HG03025 (cell line): ENCODE results near the gene KPTN.
"Not testable (repeated sequence)": the region's sequence is repeated elsewhere in the genome, so short reads cannot be mapped to it uniquely, and the experiment has no call there.

ENCODE experiments used
- ATAC-seq: cut with Tn5 transposase; IDR thresholded peaks from one replicate; pipeline ENCODE4 v1.9.1; 2021; ENCODE audit warnings: mild to moderate bottlenecking, moderate library complexity; ENCODE audit not compliant: unreplicated experiment, low FRiP score

KPTN gene

DNA sequence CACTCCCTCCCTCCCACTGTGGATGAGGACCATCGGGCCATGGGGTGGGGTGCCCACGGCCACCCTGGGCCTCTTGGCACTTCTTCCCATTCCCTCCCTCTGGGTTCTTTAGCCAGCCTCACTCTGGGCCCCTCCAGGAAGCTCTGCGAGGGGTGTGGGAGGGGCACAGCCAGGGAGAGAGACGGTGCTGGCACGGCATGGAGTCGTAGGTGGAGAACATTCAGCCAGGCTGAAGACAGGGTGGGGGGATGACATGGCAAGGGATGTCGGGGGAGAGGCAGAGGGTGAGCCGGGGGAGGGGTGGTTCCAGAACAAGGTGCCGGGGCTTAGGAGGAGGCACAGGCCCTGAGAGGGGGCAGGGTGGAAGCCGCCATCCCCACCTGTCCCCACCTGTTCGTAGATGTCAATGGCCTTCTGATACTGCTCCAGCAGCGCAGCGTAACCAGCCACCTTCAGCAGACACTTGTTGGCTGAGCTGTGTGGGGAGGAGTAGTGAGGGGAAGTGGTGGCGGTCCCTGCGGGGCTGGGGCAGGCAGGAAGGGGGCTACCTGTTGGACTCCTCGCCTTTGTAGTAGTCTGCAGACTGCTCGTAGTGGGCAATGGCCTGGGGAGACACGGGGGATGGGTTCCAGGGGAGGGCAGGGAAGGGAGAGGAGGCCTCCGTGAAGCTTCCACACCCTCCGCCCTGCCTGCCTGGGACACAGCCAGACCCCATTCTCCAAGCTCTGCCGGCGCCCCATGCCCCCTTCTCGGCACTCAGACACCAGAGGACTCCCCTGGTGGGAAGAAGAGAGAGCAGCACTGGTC lies 8.8 kb upstream of the KPTN start:
- no peak for ATAC-seq

DNA sequence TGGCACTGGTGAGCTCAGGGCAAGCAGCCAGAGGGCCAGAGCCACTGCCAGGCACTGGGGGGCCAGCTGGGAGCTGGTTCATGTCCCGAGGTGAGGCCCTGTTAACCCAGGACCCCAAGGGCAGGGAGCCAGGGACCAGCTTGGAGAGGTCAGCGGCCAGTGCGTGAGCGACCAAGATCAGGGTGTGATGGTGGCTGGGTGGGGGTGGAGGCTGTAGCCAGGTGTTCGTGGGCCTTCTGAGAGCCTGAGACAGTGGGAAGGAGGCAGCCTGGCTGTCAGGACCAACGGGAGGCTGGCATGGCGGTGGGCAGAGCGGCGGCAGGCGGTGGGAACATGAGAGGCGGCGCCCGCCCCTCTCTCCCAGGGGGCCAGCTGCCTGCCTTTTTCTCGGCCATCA lies 8.1 kb upstream of the KPTN start:
- no peak for ATAC-seq

DNA sequence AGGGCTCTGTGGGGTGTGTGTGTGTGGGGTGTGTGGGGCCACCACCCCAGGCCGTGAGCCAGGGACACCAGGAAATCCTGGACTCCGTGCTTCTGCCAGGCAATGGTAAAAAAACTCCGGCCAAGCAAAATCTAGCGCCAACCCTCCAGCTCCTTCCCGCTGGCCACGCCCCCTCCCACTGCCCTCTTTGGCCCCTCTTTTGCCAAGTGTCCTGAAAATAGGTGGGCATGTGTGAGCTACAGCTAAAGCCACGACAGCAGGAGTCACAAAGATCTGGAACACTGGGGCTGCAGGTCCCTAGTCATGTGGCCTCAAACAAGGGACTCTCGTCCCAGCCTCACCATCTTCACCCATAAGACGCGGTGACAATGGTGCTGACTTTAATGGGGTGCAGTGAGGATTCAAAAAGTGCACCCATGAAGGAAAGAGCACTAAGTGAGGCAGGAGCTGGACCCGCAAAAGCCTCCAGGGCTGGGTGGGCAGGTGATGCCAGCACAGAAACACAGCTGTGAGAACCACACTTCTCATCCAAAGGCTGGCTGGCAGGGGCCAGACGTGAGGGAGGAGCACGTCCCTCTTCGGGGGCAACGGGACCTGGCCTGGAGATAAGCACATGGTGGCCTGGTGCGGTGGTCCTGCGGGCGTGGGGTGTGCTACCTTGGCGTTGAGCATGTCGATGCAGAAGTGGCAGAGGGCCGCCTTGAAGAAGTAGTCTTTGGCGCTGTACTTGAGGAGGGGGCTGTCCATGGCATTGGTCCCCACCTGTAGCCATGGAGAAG lies 7.5 kb upstream of the KPTN start:
- ATAC-seq: no peak

DNA sequence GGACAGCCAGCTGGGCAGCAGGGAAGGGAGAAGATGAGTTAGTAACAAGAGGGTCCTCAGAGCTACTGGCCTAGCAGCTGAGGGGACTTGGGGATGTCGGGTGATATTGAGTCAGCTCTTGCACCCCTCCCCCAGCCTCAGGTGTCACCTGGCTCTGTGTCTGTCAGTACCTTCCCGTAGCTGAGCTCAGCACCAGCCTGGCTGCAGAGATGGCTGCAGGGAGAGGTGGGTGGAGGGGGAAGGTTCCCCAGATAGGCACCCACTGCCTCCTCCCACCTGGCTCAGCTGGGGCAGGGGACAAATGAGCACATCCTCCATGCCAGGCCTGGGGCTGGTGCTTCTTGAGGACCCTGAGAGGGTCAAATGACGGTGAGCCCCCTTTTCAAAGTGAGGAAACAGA lies 6.8 kb upstream of the KPTN start:
- ATAC-seq: no peak

DNA sequence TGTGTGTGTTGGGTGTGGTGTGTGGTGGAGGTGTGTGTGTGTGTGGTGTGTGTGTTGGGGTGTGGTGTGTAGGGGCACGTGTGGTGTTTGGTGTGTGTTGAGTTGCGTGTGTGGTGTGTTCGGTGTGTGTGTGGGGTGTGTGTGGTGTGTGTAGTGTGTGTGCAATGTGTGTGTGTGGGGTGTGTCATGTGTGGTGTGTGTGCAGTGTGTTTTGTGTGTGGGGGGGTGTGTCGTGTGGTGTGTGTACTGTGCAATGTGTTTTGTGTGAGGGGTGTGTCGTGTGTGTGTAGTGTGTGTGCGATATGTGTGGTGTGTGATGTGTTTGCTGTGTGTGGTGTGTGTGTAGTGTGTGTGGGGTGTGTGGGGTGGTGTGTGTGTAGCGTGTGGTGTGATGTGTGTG lies 6.0 kb upstream of the KPTN start:
- no peak for ATAC-seq

DNA sequence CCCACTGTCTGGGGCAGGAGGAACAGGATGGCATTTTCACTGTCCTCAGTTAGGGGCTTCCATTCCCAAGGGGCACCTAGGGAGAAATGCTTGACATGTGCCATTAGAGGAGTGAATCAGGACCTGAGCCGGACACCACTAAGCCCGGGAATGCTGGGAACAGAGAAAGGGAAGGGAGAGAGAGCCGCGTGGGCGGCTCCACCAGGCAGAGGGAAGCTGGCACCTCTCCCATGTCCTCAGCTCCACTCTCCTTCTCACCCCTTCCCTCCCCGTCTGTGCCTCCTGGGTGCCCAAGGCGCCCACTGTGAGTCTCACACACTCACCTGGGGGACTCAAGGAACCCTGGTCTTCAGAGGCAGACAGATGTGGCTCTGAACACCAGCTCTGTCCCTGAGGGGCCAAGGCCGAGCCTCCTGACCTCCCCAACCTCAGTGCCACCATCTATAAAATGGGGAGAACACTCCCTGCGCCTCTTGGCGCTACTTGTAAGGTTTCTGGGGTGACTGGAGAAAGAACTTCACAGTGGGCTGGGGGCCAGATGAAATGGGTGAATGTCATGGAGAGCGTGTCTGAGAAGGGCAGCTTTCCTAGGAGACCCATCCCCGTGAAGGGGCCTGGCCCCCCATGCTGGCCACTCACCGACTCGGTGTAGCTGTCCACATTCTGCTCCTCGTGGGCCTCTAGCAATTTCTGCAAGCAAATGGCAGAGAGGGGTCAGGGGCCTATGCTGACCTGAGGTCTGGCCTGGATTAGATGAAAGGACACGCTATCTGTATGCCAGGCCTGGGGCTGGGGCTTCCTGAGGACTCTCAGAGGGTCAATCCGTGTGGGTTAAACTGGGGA lies 5.3 kb upstream of the KPTN start:
- ATAC-seq: no peak

DNA sequence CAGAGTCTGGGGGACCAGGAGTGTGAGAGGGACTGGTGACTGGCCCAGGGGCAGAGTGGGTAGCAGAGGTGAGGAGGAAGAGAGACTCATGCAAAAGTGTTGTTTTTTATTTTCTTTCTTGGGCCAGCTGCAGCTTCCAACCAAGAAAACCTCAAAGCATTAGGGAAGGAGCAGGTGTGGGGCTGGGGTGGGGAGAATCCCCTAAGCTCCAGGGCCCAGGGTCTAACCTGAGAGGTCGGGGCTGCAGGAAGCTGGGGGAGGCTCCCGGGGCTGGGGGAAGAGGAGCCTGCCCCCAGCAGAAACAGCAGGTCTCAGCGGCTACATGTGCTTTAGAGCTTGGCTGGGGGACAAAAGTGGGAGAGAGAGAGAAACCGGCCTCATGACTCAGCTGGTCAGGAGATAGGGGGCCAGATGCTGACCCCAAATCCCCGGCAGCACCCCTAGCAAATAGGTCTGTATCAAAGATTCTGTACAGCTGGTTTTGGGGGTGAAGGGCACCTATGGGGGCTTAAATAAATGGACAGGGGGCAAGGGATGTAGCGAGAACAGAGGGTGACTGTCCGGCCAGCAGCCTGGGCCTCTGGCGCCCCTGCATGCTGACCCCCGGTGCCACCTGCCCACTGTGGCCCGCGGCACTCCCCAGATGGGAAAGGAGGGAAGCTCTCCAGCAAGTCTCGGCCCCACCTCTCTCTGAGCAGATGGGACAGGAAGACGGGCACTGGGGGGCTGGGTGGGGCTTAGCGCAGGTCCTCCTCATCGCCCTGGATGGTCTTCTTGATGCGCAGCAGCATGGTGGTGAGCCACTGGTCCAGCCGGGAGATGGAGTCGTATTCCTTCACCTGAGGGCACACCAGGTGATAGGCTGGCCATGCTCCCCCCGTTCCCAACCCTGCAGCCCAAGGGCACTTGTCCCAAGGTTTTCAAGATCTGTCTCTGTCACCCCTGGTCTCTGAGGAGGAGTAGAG lies 3.8 kb upstream of the KPTN start:
- ATAC-seq: no peak

DNA sequence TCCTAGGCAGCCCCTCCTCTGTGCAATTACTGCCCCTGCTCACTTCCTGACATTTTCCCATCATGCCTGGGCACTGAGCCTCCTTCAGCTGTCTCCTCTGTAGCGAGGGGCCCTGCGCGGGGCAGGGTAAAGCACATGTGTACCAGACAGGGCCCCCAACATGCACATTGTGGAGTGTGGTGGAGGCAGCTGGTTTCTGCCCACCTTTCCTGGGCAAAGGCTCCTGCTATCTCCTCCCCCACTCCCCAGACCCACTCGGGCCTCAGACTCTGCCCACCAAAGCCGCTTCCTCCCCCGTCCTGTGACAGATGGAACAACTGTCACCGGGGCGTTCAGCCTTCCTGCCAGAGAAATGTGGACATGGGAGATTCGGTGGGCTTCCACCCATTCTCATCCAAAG lies 2.9 kb upstream of the KPTN start:
- ATAC-seq: no peak

DNA sequence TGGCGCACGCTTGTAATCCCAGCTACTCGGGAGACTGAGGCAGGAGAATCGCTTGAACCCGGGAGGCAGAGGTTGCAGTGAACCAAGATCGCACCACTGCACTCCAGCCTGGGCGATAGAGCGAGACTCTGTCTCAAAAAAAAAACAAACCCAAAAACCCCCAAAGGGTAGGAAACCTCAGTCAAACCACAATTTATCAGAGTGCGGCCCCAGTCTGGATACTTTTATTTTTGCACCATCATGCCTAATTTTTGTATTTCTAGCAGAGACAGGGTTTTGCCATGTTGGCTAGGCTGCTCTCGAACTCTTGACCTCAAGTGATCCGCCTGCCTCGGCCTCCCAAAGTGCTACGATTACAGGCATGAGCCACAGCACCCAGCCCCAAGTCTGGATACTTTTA lies 2.2 kb upstream of the KPTN start:
- ATAC-seq: not testable (repeated sequence)

DNA sequence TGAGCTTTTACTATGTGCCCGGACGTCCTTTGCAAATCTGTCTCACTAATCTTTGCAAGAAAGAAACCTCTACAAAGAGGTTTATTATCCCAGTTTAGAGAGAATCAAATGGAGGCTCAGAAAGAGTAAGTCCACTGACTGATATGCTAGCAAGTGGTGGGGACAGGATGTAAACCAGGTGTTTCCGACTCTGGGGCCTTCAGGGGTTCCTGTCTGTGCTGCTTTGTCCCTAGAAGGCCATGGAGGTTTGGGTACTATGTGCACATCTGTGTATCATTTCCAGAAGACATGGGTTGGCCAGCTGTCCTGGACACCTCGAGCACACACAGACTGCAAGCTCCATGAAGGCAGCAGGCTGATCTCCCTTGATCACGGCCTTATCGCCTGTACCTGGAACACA lies 1.2 kb upstream of the KPTN start:
- ATAC-seq: no peak

DNA sequence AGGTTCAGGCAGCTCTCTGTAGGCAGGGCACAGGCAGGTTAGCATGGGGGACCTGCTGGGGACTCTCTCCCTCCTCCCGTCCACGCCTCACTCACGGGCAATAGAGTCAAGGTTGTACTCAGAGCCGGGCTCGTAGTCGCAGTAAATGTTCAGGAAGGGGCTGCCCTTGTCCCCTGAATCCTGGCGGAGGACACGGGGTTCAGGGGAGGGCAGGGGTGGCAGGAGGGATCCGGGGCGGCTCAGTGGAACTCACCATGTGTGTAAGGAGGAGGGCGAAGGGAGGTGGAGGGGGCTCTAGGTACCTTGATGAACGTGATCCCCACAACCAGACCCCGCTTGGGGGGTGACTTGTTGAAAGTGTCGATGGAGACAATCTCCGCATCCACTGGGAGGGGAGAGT lies 819 bp downstream of the KPTN start:
- ATAC-seq: no peak

DNA sequence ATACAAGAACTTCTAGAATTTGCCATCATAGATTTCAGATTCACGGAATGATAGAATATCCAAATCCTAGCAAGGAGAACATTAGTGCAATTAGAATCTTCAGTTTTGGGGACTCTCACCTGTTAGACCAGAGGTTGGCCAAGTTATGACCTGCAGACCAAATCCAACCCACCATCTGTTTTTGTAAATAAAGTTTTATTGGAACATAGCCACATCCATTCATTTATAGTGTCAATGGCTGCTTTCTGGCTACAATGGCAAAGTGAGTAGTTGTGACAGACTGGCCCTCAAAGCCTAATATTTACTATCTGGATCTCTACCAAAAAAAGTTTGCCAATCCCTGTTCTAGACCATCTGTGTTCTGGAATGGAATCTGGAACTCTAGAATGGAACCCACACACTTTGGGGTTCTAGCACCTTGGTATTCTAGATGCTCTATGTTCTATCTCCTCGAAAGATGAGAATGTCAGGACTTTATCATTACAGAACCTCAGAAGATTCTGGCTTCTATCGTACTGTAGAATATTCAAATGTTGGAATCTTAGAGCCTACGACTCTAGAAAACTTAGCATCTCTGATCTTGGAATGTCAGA lies 2.5 kb downstream of the KPTN start:
- ATAC-seq: no peak

DNA sequence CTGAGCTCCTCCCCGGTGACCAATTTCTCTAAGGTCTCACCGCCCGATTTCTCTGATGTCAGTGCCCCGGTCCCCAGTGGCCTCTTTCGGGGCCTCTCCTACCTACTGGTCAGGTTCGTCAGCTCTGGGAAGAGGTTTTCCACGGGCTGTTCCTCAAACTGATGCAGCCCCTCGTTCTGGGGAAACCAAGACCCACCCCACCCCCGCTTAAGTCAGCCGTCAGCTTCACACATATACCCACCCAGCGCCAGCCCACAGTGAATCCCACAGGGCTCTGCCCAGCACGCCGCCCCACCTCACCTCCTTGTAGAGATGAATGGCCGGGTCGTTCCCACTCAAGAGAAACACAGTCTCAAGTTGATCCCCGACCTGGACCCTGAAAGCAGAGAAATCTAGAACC lies 3.4 kb downstream of the KPTN start:
- ATAC-seq: no peak

DNA sequence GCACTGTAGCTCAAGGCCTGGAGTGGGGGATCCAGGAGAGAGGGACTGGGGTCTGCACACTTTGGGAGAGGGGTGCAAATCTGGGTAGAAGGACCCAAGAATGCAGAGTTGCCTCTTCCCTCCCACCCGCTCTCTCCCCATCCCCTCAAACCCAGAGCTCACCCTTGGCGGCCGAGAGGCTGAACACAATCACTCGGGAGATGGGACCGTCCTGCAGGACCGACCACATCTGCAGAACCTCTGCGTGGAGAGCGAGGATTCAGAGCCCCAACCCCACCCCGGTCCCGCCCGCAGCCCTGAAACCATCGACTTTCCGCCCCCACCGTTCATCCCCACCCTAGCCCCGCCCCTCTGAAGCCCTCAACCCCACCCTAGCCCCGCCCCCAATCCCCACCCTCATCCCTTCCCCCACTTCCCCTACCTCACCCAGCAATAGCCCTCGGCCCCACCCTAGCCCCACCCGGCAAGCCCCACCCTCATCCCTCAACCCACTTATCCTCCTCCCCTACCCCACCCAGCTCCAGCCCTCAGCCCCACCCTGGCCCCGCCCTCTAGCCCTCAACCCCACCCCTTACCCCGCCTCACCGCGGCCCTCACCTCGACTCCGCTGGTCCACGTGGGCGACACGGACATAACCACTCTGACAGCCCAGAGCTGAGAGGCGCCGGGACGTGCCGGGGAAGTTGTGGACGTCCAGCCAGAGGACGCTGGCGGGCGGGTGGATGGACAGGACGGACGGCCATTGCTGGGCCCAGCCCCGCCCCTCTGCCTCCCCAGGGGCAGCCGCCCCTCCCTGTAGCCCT lies 4.1 kb downstream of the KPTN start:
- ATAC-seq: no peak

DNA sequence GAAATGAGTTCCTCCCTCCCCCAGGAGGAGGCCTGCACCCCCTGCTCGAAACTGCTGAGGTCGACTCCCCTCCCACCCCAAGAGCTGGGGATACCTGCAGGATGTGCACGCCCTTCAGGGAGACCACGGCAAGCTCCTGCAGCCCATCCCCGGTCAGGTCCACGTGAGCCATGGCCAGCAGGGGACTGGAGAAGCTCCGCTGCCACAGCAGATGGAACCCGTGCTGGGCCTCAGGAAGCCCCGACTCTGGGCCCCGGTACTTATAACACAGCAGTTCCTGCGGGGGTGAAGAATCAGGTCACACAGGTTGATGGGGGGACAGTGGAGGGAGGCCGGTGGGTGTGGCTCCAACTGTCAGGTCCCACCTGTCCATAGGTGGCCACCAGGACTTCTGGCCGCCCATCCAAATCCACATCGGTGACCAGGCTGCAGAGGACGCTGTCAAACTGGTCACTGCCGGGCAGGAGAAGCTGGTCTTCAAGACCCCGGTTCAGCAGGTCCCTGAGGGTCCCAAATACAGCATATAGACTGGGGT lies 7.5 kb downstream of the KPTN start:
- no peak for ATAC-seq

DNA sequence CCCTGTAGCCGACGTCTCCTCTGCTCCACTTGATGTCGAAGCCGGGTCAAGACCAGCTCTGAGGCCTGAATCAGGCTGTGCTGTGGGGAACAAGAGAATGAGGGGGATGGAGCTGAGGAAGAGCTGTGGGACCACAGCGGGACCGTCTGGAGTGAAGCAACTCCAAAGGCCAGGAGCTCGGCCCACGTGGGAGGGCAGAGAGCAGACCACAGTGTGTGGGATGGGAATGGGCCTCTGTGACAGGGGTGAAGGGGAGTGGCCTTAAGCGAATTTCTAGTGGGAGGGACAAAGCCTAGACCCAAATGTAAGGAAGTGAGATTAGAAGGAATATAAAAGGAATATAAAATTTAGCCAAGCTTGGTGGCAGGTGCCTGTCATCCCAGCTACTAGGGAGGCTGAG lies 8.6 kb downstream of the KPTN start:
- no peak for ATAC-seq

DNA sequence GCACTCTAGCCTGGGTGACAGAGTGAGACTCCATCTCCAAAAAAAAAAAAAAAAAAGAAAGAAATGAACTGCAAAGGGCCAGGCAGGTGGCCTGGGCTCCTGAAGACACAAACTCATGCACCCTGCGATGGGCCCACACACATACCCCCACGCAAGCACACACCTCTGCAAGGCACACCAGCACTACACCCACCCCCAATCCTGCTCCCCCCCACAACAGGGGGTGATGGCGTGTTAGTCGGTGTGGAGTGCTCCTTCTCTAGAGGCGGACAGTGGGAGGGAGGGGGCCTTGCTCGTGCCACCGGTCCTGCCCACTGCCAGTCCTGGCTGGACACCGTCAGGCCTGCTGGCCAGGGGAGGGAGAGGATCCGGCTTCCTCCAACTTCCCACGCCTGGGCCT lies 10.7 kb downstream of the KPTN start:
- ATAC-seq: no peak

DNA sequence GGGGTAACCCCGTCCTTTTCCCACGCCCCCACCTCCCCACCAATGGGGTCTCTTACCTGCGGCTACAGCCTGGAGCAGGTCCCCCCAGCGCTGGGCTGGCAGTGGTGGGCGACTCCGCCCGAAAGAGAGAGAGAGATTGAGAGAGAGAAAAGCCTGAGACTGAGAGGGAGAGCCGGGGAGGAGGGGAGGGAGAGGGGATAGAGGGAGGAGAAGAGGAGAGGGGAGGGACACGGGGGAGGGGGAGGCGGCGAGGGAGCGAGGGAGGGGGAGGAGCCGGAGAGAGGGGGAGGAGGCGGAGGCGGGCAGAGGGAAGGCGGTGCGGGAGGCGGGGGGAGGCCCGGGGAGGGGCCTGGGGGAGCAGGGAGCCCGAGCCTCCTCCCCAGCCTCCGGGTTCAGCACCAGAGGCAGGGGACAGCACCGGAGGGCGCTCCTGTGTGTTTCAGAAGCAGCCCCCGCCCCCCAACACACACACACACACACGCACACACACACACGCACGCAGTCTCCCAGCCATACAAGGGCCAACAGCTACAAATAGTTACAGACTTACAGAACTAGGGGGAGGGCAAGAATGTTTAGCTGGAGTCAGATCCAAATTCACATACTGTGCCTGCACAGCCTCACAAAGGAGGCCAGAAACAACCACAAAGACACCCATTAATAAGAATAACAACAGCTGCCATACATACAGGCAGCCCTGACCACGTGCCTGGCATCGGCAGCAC lies 12.1 kb downstream of the KPTN start, which contains the start of gene SLC8A2:
Gene SLC8A2, minus strand, starts transcription at position 161 of the 725 bp plus-strand sequence. CDS start 5,490 bp downstream, outside the sequence.
- no peak for ATAC-seq
